Activated CD4-positive, alpha-beta memory T cell treated with anti-CD3 and anti-CD28 coated beads for 36 hours (primary cell): ENCODE measurements around the gene RDH13. TPM values are rescaled to one million over a fixed set of nuclear protein-coding genes. Genes with fewer than 3 reads are reported as not detected.

Experiments
- CTCF ChIA-PET: fragments of 350-600 bp; sonication (Branson Sonifier 250); formaldehyde crosslinking; loops from one replicate; lab custom pipeline; 2021; ENCODE audit warnings: antibody characterized with exemption, inconsistent platforms; lab: Charles Lee
- POLR2A ChIA-PET: fragments of 350-600 bp; sonication (Branson Sonifier 250); formaldehyde crosslinking; loops from one replicate; lab custom pipeline; 2021; ENCODE audit warnings: antibody characterized with exemption; lab: Charles Lee
- DNase-seq: peaks from one replicate; pipeline ENCODE4 v3.0.0-alpha.2; 2020
- H3K27ac Mint-ChIP-seq: one replicate; pipeline ENCODE4 v1.8.0; 2021; ENCODE audit warnings: mixed read lengths
- H3K27me3 Mint-ChIP-seq: one replicate; pipeline ENCODE4 v1.8.0; 2021; ENCODE audit warnings: mixed read lengths
- H3K36me3 Mint-ChIP-seq: one replicate; pipeline ENCODE4 v1.8.0; 2021; ENCODE audit warnings: mixed read lengths
- H3K4me1 Mint-ChIP-seq: one replicate; pipeline ENCODE4 v1.8.0; 2021; ENCODE audit warnings: low read depth, mixed read lengths
- H3K4me3 Mint-ChIP-seq: one replicate; pipeline ENCODE4 v1.8.0; 2021; ENCODE audit warnings: mild to moderate bottlenecking, mixed read lengths
- H3K9me3 Mint-ChIP-seq: one replicate; pipeline ENCODE4 v1.8.0; 2021; ENCODE audit warnings: mixed read lengths
- intact Hi-C: fragments of 100-400 bp; cut with micrococcal nuclease; formaldehyde crosslinking; loops from one replicate; pipeline ENCODE4 v1.15.1; 2023
- total RNA-seq, 2 experiments: library from RNA; stranded (reverse); gene quantifications; one replicate each; pipeline ENCODE4 v1.2.3, GENCODE V29; 2021

Gene RDH13
- total RNA-seq, 2 experiments from 2014 or later = 11.0 to 12.8 TPM

DNA sequence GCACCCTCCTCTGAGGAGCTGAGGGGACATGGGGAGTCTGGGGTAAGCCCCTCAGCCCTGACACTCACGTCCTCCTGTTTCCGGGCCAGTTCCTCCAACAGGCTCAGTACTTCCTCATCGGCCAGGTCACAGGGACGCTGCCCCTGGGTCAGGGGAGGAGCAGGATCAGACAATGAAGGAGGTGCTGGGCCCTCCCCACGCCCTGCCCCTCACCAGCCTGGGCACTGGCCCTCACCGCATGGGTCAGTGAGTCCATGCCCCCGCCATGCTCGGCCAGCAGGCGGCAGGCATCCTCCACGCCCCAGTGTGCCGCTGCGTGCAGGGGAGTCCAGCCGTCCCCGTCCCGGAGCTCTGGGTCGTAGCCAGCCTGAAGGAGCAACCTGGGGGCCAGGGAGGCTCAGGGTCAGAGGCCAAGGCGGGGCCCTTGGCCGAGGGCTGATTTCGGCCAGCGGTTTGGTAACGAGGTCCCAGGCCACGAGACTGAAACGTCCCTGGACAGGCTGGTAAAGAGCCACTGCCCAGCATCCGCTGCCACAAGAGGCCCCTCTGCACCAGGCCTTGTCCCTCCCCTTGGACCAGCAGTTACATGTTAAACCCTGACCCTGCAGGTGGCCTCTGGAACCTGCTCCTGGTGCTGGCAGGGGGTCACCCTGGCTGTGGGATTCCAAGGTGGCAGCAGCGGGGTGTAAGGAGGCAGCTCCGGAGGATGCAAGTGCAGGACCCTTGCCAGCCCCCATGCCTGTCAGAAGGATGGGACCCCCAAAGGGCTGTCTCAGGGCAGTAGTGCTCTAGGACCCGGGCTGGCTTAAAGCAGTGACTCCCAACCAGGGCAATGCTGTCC, 36.0 kb upstream of the RDH13 start:
- peaks cover 21% of the 10 kb centered on the region for H3K36me3 Mint-ChIP-seq
- H3K4me3 Mint-ChIP-seq = no peak overlapping the region
- no peaks in the 10 kb centered on the region for H3K27me3 Mint-ChIP-seq
- no peak overlapping the region for H3K27ac Mint-ChIP-seq
- no peak for DNase-seq
- POLR2A ChIA-PET = no interaction called here
- CTCF ChIA-PET = interaction anchor here (0.6 to 0.9 kb wide), 2 partner anchors 9 to 10 kb away, joined by 3 to 4 read pairs; no protein-coding TSS in a partner anchor
- intact Hi-C loops = no loop called here
- H3K4me1 Mint-ChIP-seq = no peaks in the 10 kb centered on the region
- H3K9me3 Mint-ChIP-seq = peaks cover 2% of the 10 kb centered on the region

DNA sequence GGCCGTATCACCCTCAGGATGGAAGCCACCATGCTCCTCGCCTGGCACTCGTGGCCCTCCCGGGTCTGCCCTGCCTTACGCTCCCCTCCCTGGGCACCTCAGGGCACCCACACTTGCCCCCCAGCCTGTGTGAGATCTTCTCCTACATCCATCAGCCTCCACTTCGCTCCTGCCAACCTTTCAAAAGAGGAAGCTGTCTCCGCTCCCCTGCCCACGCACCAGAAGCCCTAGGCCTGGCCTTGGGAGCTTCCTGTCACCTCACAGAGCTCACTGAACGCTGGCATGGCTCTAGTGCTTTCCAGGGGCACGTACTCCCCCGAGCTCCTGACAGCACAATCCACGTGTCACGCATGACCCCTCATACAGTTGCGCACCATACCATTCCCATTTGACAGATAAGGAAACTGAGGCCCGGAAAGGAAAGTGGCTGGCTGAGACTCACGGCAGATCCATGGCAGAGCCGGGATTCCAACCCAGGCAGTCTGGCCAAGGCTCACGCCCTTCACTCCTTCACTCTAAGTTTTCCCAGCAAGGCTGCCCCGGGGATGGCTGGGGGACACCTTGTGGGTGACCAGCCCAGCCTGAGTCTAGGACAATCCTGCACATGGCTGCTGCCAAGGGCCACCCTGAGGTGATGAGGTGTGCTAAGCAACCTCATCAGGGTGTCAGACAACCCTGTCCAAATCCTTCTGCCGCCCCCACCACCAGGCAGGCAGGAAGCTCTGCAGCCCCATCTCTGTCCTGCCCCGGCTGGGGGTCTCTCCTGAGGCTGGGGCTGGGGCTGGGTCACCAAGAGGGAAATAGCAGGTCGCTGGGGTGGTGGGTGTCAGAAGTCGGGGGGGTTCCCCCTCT, 35.1 kb upstream of the RDH13 start:
- no peak for DNase-seq

DNA sequence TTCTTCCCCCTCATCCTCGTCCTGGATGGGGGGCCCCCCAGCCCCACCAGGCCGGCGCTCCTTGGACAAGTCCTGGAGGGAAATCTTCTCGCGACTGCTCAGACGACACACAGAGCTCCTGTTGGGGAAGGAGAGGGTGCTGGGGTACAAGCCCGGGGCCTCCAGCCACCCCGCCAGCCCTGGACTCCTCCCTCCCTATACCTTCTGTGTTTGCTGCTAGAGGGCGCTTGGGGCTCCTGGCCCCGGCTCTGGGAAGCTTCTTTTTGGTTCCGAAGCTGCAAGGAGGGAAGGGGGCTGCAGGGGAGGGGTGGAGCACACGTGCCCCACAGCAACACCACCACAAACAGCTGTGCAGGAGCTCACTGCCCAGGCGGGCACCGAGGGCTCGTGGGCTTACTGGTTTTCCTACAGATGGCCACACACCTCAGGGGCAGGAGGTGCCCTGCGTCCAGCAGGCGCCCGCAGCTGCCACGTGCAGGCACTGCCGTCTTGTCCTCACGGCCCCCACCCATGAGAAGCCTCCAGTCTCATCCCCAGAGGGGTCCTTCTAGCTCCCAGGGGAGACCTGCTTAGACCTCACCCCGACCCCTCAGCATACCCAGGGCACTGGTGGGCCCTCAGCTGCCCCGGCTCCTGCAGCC, 33.2 kb upstream of the RDH13 start:
- H3K27ac Mint-ChIP-seq = no peak overlapping the region
- no peak overlapping the region for H3K4me3 Mint-ChIP-seq
- intact Hi-C loops = no loop called here
- H3K36me3 Mint-ChIP-seq = peaks cover 7% of the 10 kb centered on the region
- no peaks in the 10 kb centered on the region for H3K27me3 Mint-ChIP-seq
- POLR2A ChIA-PET = no interaction called here
- no peak for DNase-seq
- no peaks in the 10 kb centered on the region for H3K9me3 Mint-ChIP-seq
- CTCF ChIA-PET = no interaction called here
- no peaks in the 10 kb centered on the region for H3K4me1 Mint-ChIP-seq

More for the DNA sequence above, 35.1 kb upstream of the RDH13 start:
- no peaks in the 10 kb centered on the region for H3K9me3 Mint-ChIP-seq
- no peaks in the 10 kb centered on the region for H3K4me1 Mint-ChIP-seq
- H3K4me3 Mint-ChIP-seq = no peak overlapping the region
- intact Hi-C loops = no loop called here
- CTCF ChIA-PET = interaction anchor here (0.6 kb wide), 1 partner anchor 10 kb away, joined by 4 read pairs; no protein-coding TSS in a partner anchor
- no peak overlapping the region for H3K27ac Mint-ChIP-seq
- no peaks in the 10 kb centered on the region for H3K27me3 Mint-ChIP-seq
- POLR2A ChIA-PET = no interaction called here
- H3K36me3 Mint-ChIP-seq = peaks cover 15% of the 10 kb centered on the region

DNA sequence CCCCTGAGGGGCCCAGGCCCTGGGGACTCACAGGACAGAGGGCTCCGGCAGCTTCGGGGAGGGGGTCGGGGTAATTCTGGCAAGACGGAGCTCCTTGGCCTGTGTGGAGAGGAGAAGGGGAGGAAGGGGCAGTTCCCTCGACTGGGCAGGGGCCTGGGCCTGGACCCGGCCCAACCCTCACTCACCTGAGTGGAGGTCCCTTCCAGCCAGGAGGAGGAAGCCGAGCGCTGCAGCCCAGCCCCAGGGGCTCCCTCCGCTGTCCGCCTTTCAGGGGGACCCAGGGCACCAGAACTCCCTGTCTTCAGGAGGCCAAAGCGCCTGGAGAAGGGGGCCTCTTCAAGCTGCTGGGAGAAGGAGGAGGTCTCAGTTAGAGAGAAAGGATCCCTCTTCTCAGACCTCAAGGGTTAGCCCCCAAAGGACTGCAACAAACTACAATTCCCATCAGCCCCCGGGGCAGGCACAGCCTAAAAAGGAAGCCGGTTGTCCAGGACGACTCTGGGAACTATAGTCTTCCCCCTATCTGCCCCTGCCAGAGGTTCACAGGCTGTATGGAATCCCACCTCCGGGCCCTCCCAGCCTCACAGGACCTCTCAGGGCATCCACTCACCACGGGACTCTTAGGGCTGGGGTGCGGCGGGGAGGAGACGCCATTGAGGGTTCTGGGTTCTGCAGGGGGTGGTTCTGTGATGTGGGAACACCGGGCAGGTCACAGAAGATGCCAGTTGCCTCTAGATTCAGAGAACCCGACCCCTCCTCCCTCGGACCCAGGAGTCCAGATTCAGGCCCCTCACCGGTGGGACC, 32.5 kb upstream of the RDH13 start:
- H3K27ac Mint-ChIP-seq = no peak overlapping the region
- H3K4me3 Mint-ChIP-seq = no peak overlapping the region
- peaks cover 7% of the 10 kb centered on the region for H3K36me3 Mint-ChIP-seq
- CTCF ChIA-PET = no interaction called here
- no peaks in the 10 kb centered on the region for H3K27me3 Mint-ChIP-seq
- intact Hi-C loops = no loop called here
- POLR2A ChIA-PET = no interaction called here
- DNase-seq = no peak
- no peaks in the 10 kb centered on the region for H3K4me1 Mint-ChIP-seq
- no peaks in the 10 kb centered on the region for H3K9me3 Mint-ChIP-seq

DNA sequence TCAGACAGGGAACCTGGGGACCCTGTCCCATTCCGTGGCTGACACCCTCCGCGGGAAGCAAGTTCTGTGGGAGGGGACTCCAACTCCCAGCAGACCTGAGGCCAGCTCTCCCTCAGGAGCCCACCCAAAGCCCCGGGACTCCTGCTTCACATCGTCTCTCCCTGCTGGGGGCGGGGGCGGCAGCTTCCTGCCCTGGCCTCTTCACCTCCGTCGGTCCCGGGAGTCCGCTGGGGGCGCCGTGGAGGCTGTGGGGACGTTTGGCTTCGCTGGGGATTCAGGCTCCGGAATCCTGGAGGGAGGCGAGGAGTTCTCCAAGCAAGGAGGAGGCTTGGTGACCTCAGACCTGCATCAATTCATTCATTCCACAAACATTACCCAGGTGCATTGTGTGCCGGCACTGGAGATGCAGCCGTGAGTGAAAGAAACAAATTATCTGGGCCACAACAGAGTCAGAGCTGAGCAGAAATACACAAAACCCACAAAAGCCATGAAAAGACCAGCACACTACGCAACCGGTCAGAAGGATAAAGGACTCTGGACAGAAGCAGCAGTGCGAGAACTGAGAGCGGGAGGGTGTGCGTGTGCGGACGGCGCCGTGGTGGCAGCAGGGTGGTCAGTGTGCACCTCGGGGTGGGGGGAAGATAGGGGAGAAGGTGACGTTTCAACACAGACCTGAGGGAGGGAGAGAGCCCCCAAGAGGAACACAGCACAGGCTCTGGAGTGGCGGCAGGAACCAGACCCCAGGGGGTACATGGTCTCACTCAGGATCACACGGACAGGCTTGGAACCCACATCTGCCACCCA, 31.7 kb upstream of the RDH13 start:
- H3K27me3 Mint-ChIP-seq = no peaks in the 10 kb centered on the region
- H3K36me3 Mint-ChIP-seq = peaks cover 7% of the 10 kb centered on the region
- no peak overlapping the region for H3K4me3 Mint-ChIP-seq
- intact Hi-C loops = no loop called here
- no peaks in the 10 kb centered on the region for H3K9me3 Mint-ChIP-seq
- H3K4me1 Mint-ChIP-seq = no peaks in the 10 kb centered on the region
- H3K27ac Mint-ChIP-seq = no peak overlapping the region
- CTCF ChIA-PET = no interaction called here
- no peak for DNase-seq
- POLR2A ChIA-PET = no interaction called here

DNA sequence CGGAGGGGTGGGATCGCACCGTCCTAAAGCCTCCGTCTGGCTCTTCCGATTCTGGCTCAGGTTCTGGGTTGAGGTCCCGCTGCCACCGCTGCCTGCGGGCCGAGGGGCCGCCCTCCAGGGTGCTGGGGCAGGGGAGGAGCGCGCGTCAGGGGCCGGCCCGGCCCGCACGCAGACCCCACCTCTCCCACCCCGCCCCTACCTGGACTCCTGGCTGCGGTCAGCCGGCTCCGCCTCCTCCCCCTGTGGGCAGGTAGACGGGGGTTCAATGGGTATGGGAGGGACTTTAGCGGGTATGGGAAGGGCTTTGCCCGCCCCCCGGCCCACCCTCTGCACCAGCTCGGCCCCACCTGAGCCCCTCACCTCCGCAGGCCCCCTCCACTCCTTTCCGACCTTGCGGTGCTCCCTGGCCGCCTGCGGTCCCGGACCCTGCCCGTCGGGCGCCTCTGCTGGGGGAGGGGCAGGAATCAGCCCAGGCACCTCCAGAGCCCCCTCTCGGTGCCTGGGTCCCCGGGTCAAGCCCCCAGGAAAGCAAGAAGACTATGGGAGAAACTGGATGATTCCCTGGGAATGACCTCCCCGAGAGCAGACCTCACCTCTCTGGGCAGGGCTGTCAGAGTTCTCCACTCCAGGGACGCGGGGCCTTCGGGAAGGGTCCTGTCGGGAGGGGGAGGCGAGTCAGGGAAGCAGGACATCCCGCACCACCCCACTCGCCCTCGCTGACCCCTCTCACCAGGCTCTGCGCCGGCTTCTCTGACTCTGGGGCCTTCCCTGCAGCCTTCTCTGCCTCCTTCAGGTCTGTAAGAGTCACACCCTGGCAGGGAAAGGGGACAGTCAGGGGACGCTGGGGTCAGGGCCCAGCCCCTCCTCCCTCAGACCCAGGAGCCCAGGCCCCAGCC, 29.7 kb upstream of the RDH13 start:
- H3K4me1 Mint-ChIP-seq = peaks cover 11% of the 10 kb centered on the region
- no peak for DNase-seq
- POLR2A ChIA-PET = no interaction called here
- CTCF ChIA-PET = no interaction called here
- H3K9me3 Mint-ChIP-seq = no peaks in the 10 kb centered on the region
- peaks cover 9% of the 10 kb centered on the region for H3K36me3 Mint-ChIP-seq
- peaks cover 11% of the 10 kb centered on the region for H3K27me3 Mint-ChIP-seq
- intact Hi-C loops = no loop called here
- H3K27ac Mint-ChIP-seq = no peak overlapping the region
- H3K4me3 Mint-ChIP-seq = no peak overlapping the region

DNA sequence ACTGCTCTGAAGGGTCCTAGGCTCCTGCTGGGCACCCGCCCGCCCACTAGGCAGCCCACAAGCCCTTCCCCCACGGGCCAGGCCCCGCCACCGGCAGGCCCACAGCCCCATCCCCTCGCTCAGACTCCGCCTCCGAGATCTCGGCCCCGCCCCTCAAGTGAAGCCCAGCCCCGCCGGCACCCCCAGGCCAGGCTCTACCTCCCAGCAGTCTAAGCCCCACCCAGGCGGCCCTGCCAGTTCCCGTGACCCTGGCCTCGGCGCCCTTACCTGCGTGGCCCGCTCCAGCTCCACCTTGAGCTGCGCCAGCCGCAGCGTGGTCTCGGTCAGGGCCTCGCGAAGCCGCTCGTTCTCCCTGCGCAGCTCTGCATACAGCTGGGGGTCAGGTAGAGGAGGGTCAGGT, 29.0 kb upstream of the RDH13 start:
- H3K9me3 Mint-ChIP-seq = no peaks in the 10 kb centered on the region
- H3K27me3 Mint-ChIP-seq = peaks cover 18% of the 10 kb centered on the region
- H3K4me3 Mint-ChIP-seq = no peak overlapping the region
- intact Hi-C loops = no loop called here
- ChIA-PET CTCF (no interaction called here), POLR2A (no interaction called here)
- no peak overlapping the region for H3K27ac Mint-ChIP-seq
- H3K4me1 Mint-ChIP-seq = peaks cover 18% of the 10 kb centered on the region
- DNase-seq = no peak
- peaks cover 11% of the 10 kb centered on the region for H3K36me3 Mint-ChIP-seq

DNA sequence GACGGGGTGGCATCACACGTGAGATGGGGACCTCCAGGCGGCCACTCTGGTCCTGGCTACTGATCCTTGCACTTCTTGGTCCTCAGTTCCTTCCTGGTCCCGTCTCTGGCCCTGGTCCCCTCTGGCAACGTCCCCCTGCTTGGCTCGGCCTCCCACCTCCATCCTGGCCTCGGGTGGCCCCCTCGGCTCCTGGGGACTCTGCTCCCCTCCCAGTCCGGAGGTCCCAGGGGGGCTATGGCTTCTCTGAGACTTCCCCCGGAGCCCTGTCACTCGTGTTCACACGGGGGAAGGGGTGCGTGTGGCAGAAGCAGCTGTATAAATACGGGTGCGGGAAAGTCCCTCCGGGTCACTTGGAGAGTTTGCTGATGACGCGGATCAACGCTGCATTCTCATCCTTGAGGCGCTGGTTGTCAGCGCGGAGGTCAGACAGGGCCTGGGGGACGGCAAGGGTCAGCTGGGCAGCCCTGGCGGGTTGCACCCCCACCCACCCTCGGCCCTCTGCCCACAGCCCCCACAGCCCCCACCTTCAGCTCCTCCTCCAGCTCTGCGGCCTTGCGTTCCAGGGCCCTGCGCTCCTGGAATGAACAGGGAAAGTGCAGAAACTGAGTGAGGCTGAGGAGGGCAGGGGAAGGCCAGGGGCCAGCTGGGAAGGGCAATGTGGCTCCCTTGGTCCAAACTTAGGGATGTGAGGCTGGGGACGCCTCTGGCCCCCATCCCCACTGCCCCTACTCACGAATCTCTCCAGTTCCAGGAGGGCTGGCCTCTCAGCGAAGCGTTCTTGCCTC, 28.4 kb upstream of the RDH13 start:
- Mint-ChIP-seq H3K36me3 (peaks cover 11% of the 10 kb centered on the region), H3K4me3 (no peak overlapping the region), H3K27me3 (peaks cover 18% of the 10 kb centered on the region), H3K27ac (no peak overlapping the region), H3K9me3 (no peaks in the 10 kb centered on the region), H3K4me1 (peaks cover 20% of the 10 kb centered on the region)
- no peak for DNase-seq
- POLR2A ChIA-PET = no interaction called here
- CTCF ChIA-PET = no interaction called here
- intact Hi-C loops = no loop called here

DNA sequence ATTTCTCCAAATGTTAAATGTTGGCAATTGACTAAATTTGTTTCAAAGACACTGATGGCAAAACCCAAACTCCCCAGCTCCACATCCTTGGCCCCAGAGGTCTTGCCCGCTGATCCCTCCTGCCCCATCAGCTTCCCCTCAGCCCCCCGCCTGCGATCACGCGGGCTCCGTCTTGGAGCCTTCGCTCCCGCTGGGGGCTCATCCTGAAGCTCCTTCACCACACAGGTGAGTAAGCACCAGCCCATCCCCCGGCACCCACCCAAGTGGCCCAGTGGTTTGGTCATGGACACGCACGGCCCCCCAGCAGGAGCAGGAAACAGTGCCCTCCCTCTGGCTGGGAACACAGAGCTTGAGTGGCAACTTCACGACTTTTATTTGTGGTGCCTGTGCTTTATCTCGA, 27.6 kb upstream of the RDH13 start:
- POLR2A ChIA-PET = no interaction called here
- CTCF ChIA-PET = interaction anchor here (0.6 kb wide), 1 partner anchor 826 kb away, joined by 3 read pairs; no protein-coding TSS in a partner anchor

More for the DNA sequence above, 27.6 kb upstream of the RDH13 start:
- no peak for DNase-seq
- Mint-ChIP-seq H3K4me1 (peaks cover 20% of the 10 kb centered on the region), H3K9me3 (no peaks in the 10 kb centered on the region), H3K27ac (no peak overlapping the region), H3K36me3 (peaks cover 11% of the 10 kb centered on the region), H3K27me3 (peaks cover 21% of the 10 kb centered on the region), H3K4me3 (no peak overlapping the region)
- intact Hi-C loops = no loop called here
